CD4-positive, CD25-positive, alpha-beta regulatory T cell (primary cell): ENCODE results near the gene MTMR2. TPM values are rescaled to one million over a fixed set of nuclear protein-coding genes. Genes with fewer than 3 reads are reported as not detected.

Experiments
- ATAC-seq, 2 donors: fragments of 150-1000 bp; cut with Tn5 transposase; one replicate each; pipeline ENCODE4 v1.10.0; 2021; ENCODE audit warnings: low read depth in 2 of 2, moderate number of reproducible peaks in 2 of 2, moderate library complexity in 1 of 2
- DNase-seq, 3 donors: peaks; one replicate each; pipeline versions ENCODE4 v3.0.0 to v3.0.0-alpha.2; 2012 to 2022; ENCODE audit warnings: mixed read lengths in 1 of 3
- H3K27ac ChIP-seq: one replicate; pipeline ENCODE4 v1.7.0; 2013; ENCODE audit warnings: mild to moderate bottlenecking, low read length; ENCODE audit not compliant: insufficient read depth, poor library complexity, severe bottlenecking
- H3K27me3 ChIP-seq: one replicate; pipeline ENCODE4 v1.7.0; 2013; ENCODE audit warnings: low read length; ENCODE audit not compliant: control insufficient read depth, insufficient read depth
- H3K36me3 ChIP-seq: one replicate; pipeline ENCODE4 v1.7.0; 2013; ENCODE audit warnings: mild to moderate bottlenecking, low read length, moderate library complexity; ENCODE audit not compliant: control insufficient read depth, insufficient read depth
- H3K4me1 ChIP-seq: 2 replicates; pipeline ENCODE4 v1.7.0; 2013; ENCODE audit warnings: mild to moderate bottlenecking, low read length; ENCODE audit not compliant: insufficient read depth, control insufficient read depth, poor library complexity, severe bottlenecking
- H3K4me3 ChIP-seq: one replicate; pipeline ENCODE4 v1.7.0; 2013; ENCODE audit warnings: low read depth, mild to moderate bottlenecking, low read length, moderate library complexity
- H3K9me3 ChIP-seq, 2 experiments: 1 replicate in 1 of 2; 2 replicates in 1 of 2; pipeline ENCODE4 v1.7.0; 2013; ENCODE audit warnings: low read length in 2 of 2, mild to moderate bottlenecking in 1 of 2, moderate library complexity in 1 of 2; ENCODE audit not compliant: control insufficient read depth in 2 of 2
- H3K27ac Mint-ChIP-seq, 3 donors: one replicate each; pipeline ENCODE4 v1.8.0; 2020 to 2022; ENCODE audit warnings: mild to moderate bottlenecking in 3 of 3, mixed read lengths in 3 of 3, moderate library complexity in 2 of 3
- H3K27me3 Mint-ChIP-seq: one replicate; pipeline ENCODE4 v1.8.0; 2022; ENCODE audit warnings: mild to moderate bottlenecking, mixed read lengths
- H3K36me3 Mint-ChIP-seq: one replicate; pipeline ENCODE4 v1.8.0; 2020; ENCODE audit warnings: mixed read lengths
- H3K4me1 Mint-ChIP-seq, 4 donors: one replicate each; pipeline ENCODE4 v1.8.0; 2020 to 2022; ENCODE audit warnings: mixed read lengths in 4 of 4, mild to moderate bottlenecking in 1 of 4
- H3K4me3 Mint-ChIP-seq, 4 donors: one replicate each; pipeline ENCODE4 v1.8.0; 2020 to 2022; ENCODE audit warnings: mild to moderate bottlenecking in 4 of 4, mixed read lengths in 4 of 4, moderate library complexity in 3 of 4
- H3K9me3 Mint-ChIP-seq, 7 donors: one replicate each; pipeline ENCODE4 v1.8.0; 2020 to 2022; ENCODE audit warnings: mixed read lengths in 7 of 7, mild to moderate bottlenecking in 3 of 7, moderate library complexity in 2 of 7
- polyA plus RNA-seq, 4 donors: library from polyadenylated mRNA; unstranded; fragments of 300-500 nt; fragmentation: Illumina TruSeq; gene quantifications; one replicate each; pipeline ENCODE4 v1.2.3, GENCODE V29; 2021
- total RNA-seq: library from RNA; stranded (reverse); gene quantifications from one replicate; pipeline ENCODE4 v1.2.3, GENCODE V29; 2022

Gene MTMR2
- total and polyA plus RNA-seq, 5 donors from 2014 or later: 9.8 to 21.3 (median 13.5) TPM

DNA sequence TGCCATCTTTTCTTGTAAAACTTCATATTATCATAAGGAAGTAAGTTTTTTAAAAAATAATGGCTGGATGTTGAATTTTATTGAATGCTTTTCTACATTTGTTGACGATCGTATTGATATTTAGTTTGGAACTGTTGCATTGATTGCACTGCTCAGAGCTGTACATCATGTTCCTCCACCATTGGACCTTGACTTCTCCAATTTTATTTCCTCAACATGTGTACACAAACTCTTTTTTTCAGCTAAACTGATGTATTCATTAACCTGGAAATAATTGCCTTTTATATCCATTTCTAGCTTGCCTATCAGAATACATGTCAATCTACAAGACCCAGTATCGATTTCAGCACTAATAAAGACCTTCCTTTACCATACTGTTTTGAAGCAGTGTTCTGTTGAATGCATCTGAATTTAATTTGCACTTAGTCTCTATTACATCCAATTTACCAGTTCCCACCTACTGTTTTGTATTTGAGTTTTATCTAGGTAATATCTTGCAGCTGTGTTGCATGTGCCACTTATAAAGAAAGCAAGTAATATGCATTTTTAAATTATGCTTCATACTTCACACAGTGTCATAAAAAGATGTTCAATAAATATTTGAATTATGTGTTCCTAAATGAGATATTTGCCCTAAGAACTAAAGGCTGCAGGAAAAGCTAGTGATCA, 128.1 kb downstream of the MTMR2 start:
- peaks cover 25 to 53% (median 49%) of the 10 kb centered on the region in 4 donors for H3K4me1 Mint-ChIP-seq
- no peak overlapping the region for H3K27ac ChIP-seq
- ATAC-seq: no peak
- H3K9me3 ChIP-seq: no peaks in the 10 kb centered on the region
- H3K4me3 ChIP-seq: no peak overlapping the region
- H3K9me3 Mint-ChIP-seq: no peaks in the 10 kb centered on the region
- H3K36me3 Mint-ChIP-seq: peaks cover 17% of the 10 kb centered on the region
- H3K36me3 ChIP-seq: peaks cover 16% of the 10 kb centered on the region
- no peak for DNase-seq
- peak overlapping the region in 1 of 4 donors; percentile 74 for H3K4me3 Mint-ChIP-seq
- peaks cover 25% of the 10 kb centered on the region for H3K4me1 ChIP-seq
- no peaks in the 10 kb centered on the region for H3K27me3 ChIP-seq
- H3K27ac Mint-ChIP-seq: no peak overlapping the region
- H3K27me3 Mint-ChIP-seq: no peaks in the 10 kb centered on the region

DNA sequence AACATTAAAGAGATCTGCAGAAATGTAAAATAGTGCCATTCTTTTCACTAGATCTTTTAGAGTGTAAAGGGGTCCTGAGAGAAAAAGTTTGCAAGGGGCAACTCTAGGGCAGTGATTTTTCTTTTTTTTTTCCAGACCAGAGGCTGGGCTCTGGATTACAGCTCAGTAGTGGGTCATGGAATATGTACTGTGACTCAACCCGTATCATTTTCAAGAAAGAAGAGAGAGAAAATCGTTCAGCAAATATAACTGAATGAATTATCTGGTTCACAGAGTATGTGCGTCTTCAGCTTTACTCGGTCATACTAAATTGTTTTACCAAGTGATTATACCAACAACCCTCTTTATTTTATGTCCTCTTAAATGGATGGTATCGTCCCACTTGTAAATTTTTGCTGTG, 129.8 kb downstream of the MTMR2 start:
- Histone ChIP-seq H3K4me3 (no peak overlapping the region), H3K36me3 (no peaks in the 10 kb centered on the region), H3K27ac (no peak overlapping the region), H3K9me3 (no peaks in the 10 kb centered on the region), H3K27me3 (no peaks in the 10 kb centered on the region), H3K4me1 (peaks cover 30% of the 10 kb centered on the region)
- Mint-ChIP-seq H3K27ac (peak overlapping the region in 1 of 3 donors; percentile 20), H3K27me3 (peaks cover 10% of the 10 kb centered on the region), H3K4me1 (peaks cover 16 to 53% (median 48%) of the 10 kb centered on the region in 4 donors), H3K36me3 (peaks cover 5% of the 10 kb centered on the region), H3K9me3 (no peaks in the 10 kb centered on the region), H3K4me3 (no peak overlapping the region)
- no peak for DNase-seq
- no peak for ATAC-seq

DNA sequence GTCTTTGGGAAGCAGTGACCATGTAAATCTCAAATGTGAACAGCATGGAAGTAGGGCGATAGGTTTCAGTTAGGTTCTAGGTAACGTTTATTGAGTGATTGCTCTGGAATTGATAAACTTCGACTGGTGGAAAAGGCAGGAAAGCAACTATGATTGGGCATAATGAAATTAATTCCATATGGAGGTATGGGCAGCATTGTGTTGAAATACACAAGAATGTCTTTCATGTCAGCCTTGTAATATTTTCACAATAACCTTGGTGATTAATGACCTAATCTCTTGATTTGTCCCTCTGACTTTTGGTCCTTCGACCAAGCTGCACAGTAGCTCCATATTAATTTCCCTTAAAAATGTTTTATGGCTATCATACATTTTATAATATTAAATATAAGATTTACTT, 130.8 kb downstream of the MTMR2 start:
- H3K9me3 ChIP-seq: no peaks in the 10 kb centered on the region
- Mint-ChIP-seq H3K4me3 (peak overlapping the region in 1 of 4 donors; percentile 68), H3K27me3 (peaks cover 10% of the 10 kb centered on the region), H3K27ac (peak overlapping the region in 1 of 3 donors; percentile 13), H3K4me1 (peaks cover 15 to 59% (median 52%) of the 10 kb centered on the region in 4 donors), H3K36me3 (peaks cover 7% of the 10 kb centered on the region), H3K9me3 (no peaks in the 10 kb centered on the region)
- no peaks in the 10 kb centered on the region for H3K27me3 ChIP-seq
- no peak overlapping the region for H3K27ac ChIP-seq
- H3K36me3 ChIP-seq: no peaks in the 10 kb centered on the region
- H3K4me1 ChIP-seq: peaks cover 40% of the 10 kb centered on the region
- no peak overlapping the region for H3K4me3 ChIP-seq
- ATAC-seq (no peak), DNase-seq (no peak)

DNA sequence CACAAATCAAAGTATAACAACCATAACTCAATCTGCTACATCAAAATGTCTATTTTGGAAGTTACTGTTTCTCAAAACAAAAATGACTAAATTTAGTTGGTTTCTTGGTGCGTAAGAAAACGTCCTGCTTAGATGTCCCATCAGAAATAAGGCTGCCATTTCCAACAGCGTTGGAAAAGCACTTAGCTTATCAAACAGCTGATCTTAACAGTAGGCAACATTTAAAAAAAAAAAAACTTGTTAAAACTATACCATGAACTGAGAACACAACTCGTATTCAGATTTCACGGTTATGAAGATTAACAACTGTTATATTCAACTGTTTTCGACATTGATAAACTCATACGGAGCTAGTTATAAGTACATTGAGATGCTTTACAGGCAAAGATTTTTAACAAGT, 131.2 kb downstream of the MTMR2 start:
- Histone ChIP-seq H3K4me3 (peak overlapping the region; percentile 92), H3K9me3 (no peaks in the 10 kb centered on the region), H3K4me1 (peaks cover 44% of the 10 kb centered on the region), H3K27me3 (no peaks in the 10 kb centered on the region), H3K36me3 (peaks cover 2% of the 10 kb centered on the region), H3K27ac (no peak overlapping the region)
- peaks cover 15 to 62% (median 55%) of the 10 kb centered on the region in 4 donors for H3K4me1 Mint-ChIP-seq
- peak overlapping the region in 1 of 3 donors; percentile 13 for H3K27ac Mint-ChIP-seq
- ATAC-seq (no peak), DNase-seq (no peak)
- peak overlapping the region in 3 of 4 donors; percentile 19 to 68 (median 21) for H3K4me3 Mint-ChIP-seq
- H3K36me3 Mint-ChIP-seq: peaks cover 11% of the 10 kb centered on the region
- no peaks in the 10 kb centered on the region for H3K9me3 Mint-ChIP-seq
- H3K27me3 Mint-ChIP-seq: peaks cover 10% of the 10 kb centered on the region

DNA sequence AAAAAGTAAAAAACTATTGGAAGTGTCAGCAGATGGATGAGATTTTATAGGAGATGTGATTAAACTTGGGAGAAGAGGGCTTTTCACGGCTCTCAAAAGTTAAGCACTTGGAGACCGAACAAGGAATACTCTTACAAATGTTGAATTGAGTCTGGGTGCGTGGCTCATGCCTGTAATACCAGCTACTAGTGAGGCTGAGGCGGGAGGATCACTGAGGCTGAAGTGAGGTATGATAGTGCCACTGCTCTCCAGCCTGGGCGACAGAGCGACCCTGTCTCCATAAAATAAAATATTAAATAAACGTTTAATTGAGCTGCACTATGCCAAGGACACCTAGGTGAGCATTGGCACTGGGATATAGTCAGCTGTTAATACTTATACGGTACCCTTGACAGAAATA, 131.7 kb downstream of the MTMR2 start:
- DNase-seq: no peak
- Histone ChIP-seq H3K4me3 (peak overlapping the region; percentile 92), H3K36me3 (peaks cover 5% of the 10 kb centered on the region), H3K27me3 (no peaks in the 10 kb centered on the region), H3K27ac (no peak overlapping the region), H3K4me1 (peaks cover 45% of the 10 kb centered on the region), H3K9me3 (no peaks in the 10 kb centered on the region)
- Mint-ChIP-seq H3K36me3 (peaks cover 11% of the 10 kb centered on the region), H3K9me3 (no peaks in the 10 kb centered on the region), H3K4me1 (peaks cover 15 to 67% (median 57%) of the 10 kb centered on the region in 4 donors), H3K27me3 (peaks cover 10% of the 10 kb centered on the region), H3K27ac (peak overlapping the region in 1 of 3 donors; percentile 100), H3K4me3 (peak overlapping the region; percentile 96 to 100 (median 99))
- no peak for ATAC-seq

DNA sequence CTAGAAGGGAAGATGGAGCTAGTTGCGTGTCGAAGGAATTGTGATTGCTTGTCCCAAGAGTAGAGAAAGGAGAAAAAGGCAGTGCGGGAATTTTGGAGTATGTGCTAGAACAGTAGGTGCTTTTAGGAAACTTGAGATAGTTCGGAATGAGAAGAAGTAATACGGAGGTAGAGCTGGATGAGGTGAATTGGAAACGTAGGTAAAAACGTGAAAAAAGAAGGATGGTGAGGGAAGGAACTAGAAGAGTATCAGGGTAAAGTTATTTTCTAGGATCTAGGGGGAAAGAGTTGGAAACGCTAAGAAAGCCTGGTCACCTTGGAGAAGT, 132.2 kb downstream of the MTMR2 start:
- H3K36me3 ChIP-seq: peaks cover 10% of the 10 kb centered on the region
- H3K4me3 ChIP-seq: peak overlapping the region; percentile 92
- H3K9me3 ChIP-seq: no peaks in the 10 kb centered on the region
- Mint-ChIP-seq H3K27ac (peak overlapping the region; percentile 81 to 100 (median 100)), H3K4me1 (peaks cover 15 to 70% (median 59%) of the 10 kb centered on the region in 4 donors), H3K4me3 (peak overlapping the region; percentile 96 to 100 (median 99)), H3K9me3 (no peaks in the 10 kb centered on the region), H3K27me3 (peaks cover 10% of the 10 kb centered on the region), H3K36me3 (peaks cover 11% of the 10 kb centered on the region)
- H3K27ac ChIP-seq: peak overlapping the region; percentile 100
- H3K4me1 ChIP-seq: peaks cover 47% of the 10 kb centered on the region
- DNase-seq (no peak), ATAC-seq (no peak)
- no peaks in the 10 kb centered on the region for H3K27me3 ChIP-seq

DNA sequence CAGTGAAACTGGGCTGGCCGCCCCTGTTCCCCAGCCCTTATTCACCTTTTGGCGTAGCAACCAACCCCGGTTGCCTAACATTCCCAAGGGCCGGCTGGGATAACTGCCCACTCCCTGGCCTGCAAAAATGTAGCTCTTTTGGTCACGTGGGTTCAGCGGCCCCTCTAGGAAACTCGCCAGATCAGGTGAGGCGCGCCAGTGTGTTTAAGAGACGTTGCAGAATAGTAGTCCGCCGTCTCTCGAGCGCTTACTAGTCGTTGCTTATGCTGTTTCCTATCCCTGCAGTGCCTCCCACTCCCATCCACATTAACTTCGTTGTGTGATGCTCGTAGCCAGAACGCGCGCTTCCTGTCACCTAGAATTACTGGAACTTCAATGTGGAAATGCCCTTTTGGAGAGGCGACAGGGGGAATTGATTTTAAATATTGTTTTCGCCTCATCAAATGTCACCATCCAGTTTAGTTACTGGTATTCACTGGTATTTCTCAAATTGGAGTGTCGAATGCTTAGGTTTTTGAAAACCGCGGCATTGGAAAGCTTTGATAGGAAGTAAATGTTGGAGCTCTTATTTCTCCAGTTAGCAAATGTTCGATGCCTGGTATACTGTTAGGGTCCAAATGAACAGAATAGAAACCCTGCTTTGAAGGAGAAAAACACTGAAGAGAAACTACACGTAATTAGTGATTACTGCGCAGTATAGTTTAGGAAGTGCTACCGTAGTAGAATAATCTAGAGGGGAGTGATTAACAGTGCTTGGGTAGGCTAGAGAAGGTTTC, 132.8 kb downstream of the MTMR2 start:
- peaks cover 15 to 72% (median 60%) of the 10 kb centered on the region in 4 donors for H3K4me1 Mint-ChIP-seq

More for the DNA sequence above, 132.8 kb downstream of the MTMR2 start:
- peak overlapping the region; percentile 100 for H3K27ac ChIP-seq
- Mint-ChIP-seq H3K36me3 (peaks cover 14% of the 10 kb centered on the region), H3K27ac (peak overlapping the region; percentile 100), H3K27me3 (peaks cover 10% of the 10 kb centered on the region), H3K9me3 (no peaks in the 10 kb centered on the region), H3K4me3 (peak overlapping the region; percentile 96 to 100 (median 99))
- DNase-seq (peak; percentile 35 to 80 (median 49)), ATAC-seq (no peak)
- peaks cover 15% of the 10 kb centered on the region for H3K36me3 ChIP-seq
- peak overlapping the region; percentile 92 for H3K4me3 ChIP-seq
- peaks cover 48% of the 10 kb centered on the region for H3K4me1 ChIP-seq
- H3K9me3 ChIP-seq: no peaks in the 10 kb centered on the region
- no peaks in the 10 kb centered on the region for H3K27me3 ChIP-seq
